Endodermal cell (in vitro differentiated cells): ENCODE measurements around the gene CLCN7. TPM values are rescaled to one million over a fixed set of nuclear protein-coding genes. Genes with fewer than 3 reads are reported as not detected.

Source experiments
- DNase-seq: peaks from one replicate; pipeline ENCODE4 v3.0.0-alpha.2; 2017
- H3K27ac ChIP-seq: 2 replicates; pipeline ENCODE4 v1.5.1; 2013; ENCODE audit warnings: mild to moderate bottlenecking, low read depth, low read length, moderate library complexity
- H3K27me3 ChIP-seq: 2 replicates; pipeline ENCODE4 v1.6.1; 2013; ENCODE audit warnings: mild to moderate bottlenecking, low read length, moderate library complexity; ENCODE audit not compliant: insufficient read depth, control insufficient read depth, poor library complexity, severe bottlenecking
- H3K36me3 ChIP-seq: 2 replicates; pipeline ENCODE4 v1.7.0; 2013; ENCODE audit warnings: mild to moderate bottlenecking, low read length, moderate library complexity; ENCODE audit not compliant: control insufficient read depth, insufficient read depth
- H3K4me1 ChIP-seq: one replicate; pipeline ENCODE4 v1.7.0; 2013; ENCODE audit warnings: low read length; ENCODE audit not compliant: control insufficient read depth, insufficient read depth
- H3K4me3 ChIP-seq: 2 replicates; pipeline ENCODE4 v1.5.1; 2013; ENCODE audit warnings: mild to moderate bottlenecking, low read length, moderate library complexity
- H3K9ac ChIP-seq: 2 replicates; pipeline ENCODE4 v1.6.1; 2013; ENCODE audit warnings: mild to moderate bottlenecking, low read length, moderate library complexity; ENCODE audit not compliant: poor library complexity, severe bottlenecking; ENCODE audit errors: extremely low read depth
- H3K9me3 ChIP-seq: 2 replicates; pipeline ENCODE4 v1.6.1; 2013; ENCODE audit warnings: mild to moderate bottlenecking, low read length, moderate library complexity; ENCODE audit not compliant: control insufficient read depth
- H3K27ac Mint-ChIP-seq: 2 replicates; pipeline ENCODE4 v1.8.0; 2020; ENCODE audit warnings: mixed read lengths
- H3K27me3 Mint-ChIP-seq: 2 replicates; pipeline ENCODE4 v1.8.0; 2021; ENCODE audit warnings: mild to moderate bottlenecking, mixed read lengths; ENCODE audit not compliant: insufficient read depth
- H3K36me3 Mint-ChIP-seq: 2 replicates; pipeline ENCODE4 v1.8.0; 2020; ENCODE audit warnings: low read depth, mixed read lengths
- H3K4me1 Mint-ChIP-seq: 2 replicates; pipeline ENCODE4 v1.8.0; 2020; ENCODE audit warnings: mixed read lengths
- H3K4me3 Mint-ChIP-seq: 2 replicates; pipeline ENCODE4 v1.8.0; 2020; ENCODE audit warnings: mild to moderate bottlenecking, moderate library complexity, mixed read lengths
- H3K9me3 Mint-ChIP-seq: 2 replicates; pipeline ENCODE4 v1.8.0; 2020; ENCODE audit warnings: mild to moderate bottlenecking, mixed read lengths
- CTCF ChIP-seq: fragments of 200-600 bp; sonication (generic); conservative IDR thresholded peaks from 2 replicates; pipeline ENCODE4 v1.5.0; 2021; ENCODE audit warnings: antibody characterized with exemption, mild to moderate bottlenecking
- WGBS, 2 experiments: methylation state at CpG; one replicate each; pipeline versions ENCODE4 v1.1.5 to v1.1.7; 2013; ENCODE audit warnings: missing lambda C conversion rate in 2 of 2, mixed read lengths in 1 of 2; ENCODE audit not compliant: insufficient coverage in 1 of 2, insufficient read length in 1 of 2; 5-methylcytosine and 5-hydroxymethylcytosine counted together
- total RNA-seq, 2 donors: library from RNA; stranded (reverse); fragmentation: NEBNext Ultra II Directional in 1 of 2; extraction: Animal tissue kit (Norgen Biotek cat#: 25700) in 1 of 2; gene quantifications; 2 replicates in 1 of 2; 3 replicates in 1 of 2; pipeline ENCODE4 v1.2.1, GENCODE V29; 2021

The CLCN7 gene
- total RNA-seq, 2 donors from 2014 or later: 94.4 to 96.7 TPM

GRCh38 chr16:1433756-1434155, 41.1 kb downstream of the CLCN7 start:
- no peaks in the 10 kb centered on the region for H3K27me3 Mint-ChIP-seq
- DNase-seq: no peak
- H3K4me1 Mint-ChIP-seq: no peaks in the 10 kb centered on the region
- WGBS, 2 experiments: 87 to 91% methylated on average over 12 to 22 of the region's 22 CpGs
- H3K9me3 Mint-ChIP-seq: no peaks in the 10 kb centered on the region
- no peak overlapping the region for H3K27ac Mint-ChIP-seq
- Histone ChIP-seq H3K9ac (no peak overlapping the region), H3K9me3 (no peaks in the 10 kb centered on the region), H3K36me3 (no peaks in the 10 kb centered on the region), H3K27me3 (no peaks in the 10 kb centered on the region), H3K27ac (peak overlapping the region; percentile 44), H3K4me3 (no peak overlapping the region), H3K4me1 (no peaks in the 10 kb centered on the region)
- no peak for TF ChIP-seq CTCF
- H3K4me3 Mint-ChIP-seq: no peak overlapping the region
- H3K36me3 Mint-ChIP-seq: no peaks in the 10 kb centered on the region

GRCh38 chr16:1433263-1433560, 41.6 kb downstream of the CLCN7 start:
- 95% methylated on average over 14 of the region's 14 CpGs; no CpG with 5 or more reads in 1 of the 2 experiments for WGBS, 2 experiments
- no peaks in the 10 kb centered on the region for H3K27me3 ChIP-seq
- no peak for TF ChIP-seq CTCF
- Mint-ChIP-seq H3K4me3 (no peak overlapping the region), H3K27ac (no peak overlapping the region), H3K4me1 (no peaks in the 10 kb centered on the region), H3K36me3 (no peaks in the 10 kb centered on the region), H3K27me3 (no peaks in the 10 kb centered on the region), H3K9me3 (no peaks in the 10 kb centered on the region)
- H3K27ac ChIP-seq: no peak overlapping the region
- no peak for DNase-seq
- H3K36me3 ChIP-seq: no peaks in the 10 kb centered on the region
- no peak overlapping the region for H3K4me3 ChIP-seq
- no peaks in the 10 kb centered on the region for H3K4me1 ChIP-seq
- H3K9ac ChIP-seq: no peak overlapping the region
- H3K9me3 ChIP-seq: no peaks in the 10 kb centered on the region

- H3K9me3 ChIP-seq: no peaks in the 10 kb centered on the region
- no peaks in the 10 kb centered on the region for H3K4me1 ChIP-seq
- no peak overlapping the region for H3K9ac ChIP-seq
- no peaks in the 10 kb centered on the region for H3K36me3 ChIP-seq
- no peaks in the 10 kb centered on the region for H3K9me3 Mint-ChIP-seq
- H3K27me3 Mint-ChIP-seq: no peaks in the 10 kb centered on the region
- WGBS, 2 experiments: 91 to 95% methylated on average over 21 to 57 of the region's 63 CpGs
- H3K4me3 ChIP-seq: no peak overlapping the region
- no peak overlapping the region for H3K4me3 Mint-ChIP-seq
- H3K27me3 ChIP-seq: no peaks in the 10 kb centered on the region
- no peak overlapping the region for H3K27ac Mint-ChIP-seq
- no peaks in the 10 kb centered on the region for H3K36me3 Mint-ChIP-seq
- DNase-seq: no peak
- no peak overlapping the region for H3K27ac ChIP-seq
- no peak for TF ChIP-seq CTCF
- no peaks in the 10 kb centered on the region for H3K4me1 Mint-ChIP-seq
Measured at GRCh38 chr16:1432388-1433262, 42.2 kb downstream of the CLCN7 start.
